Endodermal cell (in vitro differentiated cells): ENCODE measurements around the gene SFMBT2. TPM values are rescaled to one million over a fixed set of nuclear protein-coding genes. Genes with fewer than 3 reads are reported as not detected.

Experiments used
- DNase-seq: peaks from one replicate; pipeline ENCODE4 v3.0.0-alpha.2; 2017
- H3K27ac ChIP-seq: 2 replicates; pipeline ENCODE4 v1.5.1; 2013; ENCODE audit warnings: mild to moderate bottlenecking, low read depth, low read length, moderate library complexity
- H3K27me3 ChIP-seq: 2 replicates; pipeline ENCODE4 v1.6.1; 2013; ENCODE audit warnings: mild to moderate bottlenecking, low read length, moderate library complexity; ENCODE audit not compliant: insufficient read depth, control insufficient read depth, poor library complexity, severe bottlenecking
- H3K36me3 ChIP-seq: 2 replicates; pipeline ENCODE4 v1.7.0; 2013; ENCODE audit warnings: mild to moderate bottlenecking, low read length, moderate library complexity; ENCODE audit not compliant: control insufficient read depth, insufficient read depth
- H3K4me1 ChIP-seq: one replicate; pipeline ENCODE4 v1.7.0; 2013; ENCODE audit warnings: low read length; ENCODE audit not compliant: control insufficient read depth, insufficient read depth
- H3K4me3 ChIP-seq: 2 replicates; pipeline ENCODE4 v1.5.1; 2013; ENCODE audit warnings: mild to moderate bottlenecking, low read length, moderate library complexity
- H3K9ac ChIP-seq: 2 replicates; pipeline ENCODE4 v1.6.1; 2013; ENCODE audit warnings: mild to moderate bottlenecking, low read length, moderate library complexity; ENCODE audit not compliant: poor library complexity, severe bottlenecking; ENCODE audit errors: extremely low read depth
- H3K9me3 ChIP-seq: 2 replicates; pipeline ENCODE4 v1.6.1; 2013; ENCODE audit warnings: mild to moderate bottlenecking, low read length, moderate library complexity; ENCODE audit not compliant: control insufficient read depth
- H3K27ac Mint-ChIP-seq: 2 replicates; pipeline ENCODE4 v1.8.0; 2020; ENCODE audit warnings: mixed read lengths
- H3K27me3 Mint-ChIP-seq: 2 replicates; pipeline ENCODE4 v1.8.0; 2021; ENCODE audit warnings: mild to moderate bottlenecking, mixed read lengths; ENCODE audit not compliant: insufficient read depth
- H3K36me3 Mint-ChIP-seq: 2 replicates; pipeline ENCODE4 v1.8.0; 2020; ENCODE audit warnings: low read depth, mixed read lengths
- H3K4me1 Mint-ChIP-seq: 2 replicates; pipeline ENCODE4 v1.8.0; 2020; ENCODE audit warnings: mixed read lengths
- H3K4me3 Mint-ChIP-seq: 2 replicates; pipeline ENCODE4 v1.8.0; 2020; ENCODE audit warnings: mild to moderate bottlenecking, moderate library complexity, mixed read lengths
- H3K9me3 Mint-ChIP-seq: 2 replicates; pipeline ENCODE4 v1.8.0; 2020; ENCODE audit warnings: mild to moderate bottlenecking, mixed read lengths
- CTCF ChIP-seq: fragments of 200-600 bp; sonication (generic); conservative IDR thresholded peaks from 2 replicates; pipeline ENCODE4 v1.5.0; 2021; ENCODE audit warnings: antibody characterized with exemption, mild to moderate bottlenecking
- WGBS, 2 experiments: methylation state at CpG; one replicate each; pipeline versions ENCODE4 v1.1.5 to v1.1.7; 2013; ENCODE audit warnings: missing lambda C conversion rate in 2 of 2, mixed read lengths in 1 of 2; ENCODE audit not compliant: insufficient coverage in 1 of 2, insufficient read length in 1 of 2; 5-methylcytosine and 5-hydroxymethylcytosine counted together
- total RNA-seq, 2 donors: library from RNA; stranded (reverse); fragmentation: NEBNext Ultra II Directional in 1 of 2; extraction: Animal tissue kit (Norgen Biotek cat#: 25700) in 1 of 2; gene quantifications; 2 replicates in 1 of 2; 3 replicates in 1 of 2; pipeline ENCODE4 v1.2.1, GENCODE V29; 2021

The SFMBT2 gene
- total RNA-seq, 2 donors from 2014 or later = 3.9 to 5.3 TPM

GRCh38 chr10:7306147-7306546 is 104.7 kb downstream of the SFMBT2 start:
- Mint-ChIP-seq H3K27ac (no peak overlapping the region), H3K9me3 (peaks cover 2% of the 10 kb centered on the region), H3K4me3 (no peak overlapping the region), H3K4me1 (peaks cover 2% of the 10 kb centered on the region), H3K27me3 (no peaks in the 10 kb centered on the region), H3K36me3 (no peaks in the 10 kb centered on the region)
- DNase-seq = no peak
- no peak overlapping the region for H3K27ac ChIP-seq
- H3K27me3 ChIP-seq = no peaks in the 10 kb centered on the region
- no peaks in the 10 kb centered on the region for H3K36me3 ChIP-seq
- no peak overlapping the region for H3K4me3 ChIP-seq
- no peaks in the 10 kb centered on the region for H3K9me3 ChIP-seq
- H3K4me1 ChIP-seq = no peaks in the 10 kb centered on the region
- 92 to 100% methylated on average over 4 to 8 of the region's 9 CpGs for WGBS, 2 experiments
- no peak for TF ChIP-seq CTCF
- no peak overlapping the region for H3K9ac ChIP-seq

DNA sequence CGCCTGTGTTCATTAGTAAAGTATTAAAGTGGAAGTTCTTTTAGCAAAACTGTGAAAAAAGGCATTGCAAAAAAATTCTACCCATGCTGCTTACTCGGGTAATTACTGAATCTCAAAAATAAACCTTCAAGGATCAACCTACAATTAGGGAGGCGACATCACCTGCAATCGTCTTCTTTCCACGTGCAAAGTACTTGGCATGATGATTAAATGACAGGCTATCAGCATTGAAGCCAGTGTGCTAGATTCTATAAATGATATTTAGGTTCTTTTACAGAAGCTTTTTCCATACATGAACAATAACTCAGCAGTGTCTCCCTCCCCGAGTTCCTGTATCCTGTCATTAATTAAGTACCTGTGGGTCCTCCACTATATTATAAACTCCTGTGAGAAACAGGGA is 105.8 kb downstream of the SFMBT2 start:
- WGBS, 2 experiments = 93% methylated on average over 3 to 5 of the region's 6 CpGs

GRCh38 chr10:7304110-7304509 is 106.7 kb downstream of the SFMBT2 start:
- WGBS, 2 experiments = 94 to 100% methylated on average over 3 to 4 of the region's 4 CpGs
- H3K9me3 Mint-ChIP-seq = peaks cover 2% of the 10 kb centered on the region
- no peak overlapping the region for H3K9ac ChIP-seq
- H3K27ac Mint-ChIP-seq = no peak overlapping the region
- H3K27me3 Mint-ChIP-seq = no peaks in the 10 kb centered on the region
- no peak overlapping the region for H3K4me3 ChIP-seq
- TF ChIP-seq CTCF = no peak
- H3K4me3 Mint-ChIP-seq = no peak overlapping the region
- no peak overlapping the region for H3K27ac ChIP-seq
- no peaks in the 10 kb centered on the region for H3K4me1 ChIP-seq
- no peaks in the 10 kb centered on the region for H3K36me3 Mint-ChIP-seq
- no peak for DNase-seq
- H3K27me3 ChIP-seq = no peaks in the 10 kb centered on the region
- no peaks in the 10 kb centered on the region for H3K36me3 ChIP-seq
- H3K4me1 Mint-ChIP-seq = peaks cover 2% of the 10 kb centered on the region
- H3K9me3 ChIP-seq = no peaks in the 10 kb centered on the region

More for the DNA sequence above, 105.8 kb downstream of the SFMBT2 start:
- Histone ChIP-seq H3K27ac (no peak overlapping the region), H3K36me3 (no peaks in the 10 kb centered on the region), H3K27me3 (no peaks in the 10 kb centered on the region), H3K4me3 (no peak overlapping the region), H3K9ac (no peak overlapping the region), H3K9me3 (no peaks in the 10 kb centered on the region), H3K4me1 (no peaks in the 10 kb centered on the region)
- Mint-ChIP-seq H3K27me3 (no peaks in the 10 kb centered on the region), H3K36me3 (no peaks in the 10 kb centered on the region), H3K4me3 (no peak overlapping the region), H3K4me1 (peaks cover 2% of the 10 kb centered on the region), H3K27ac (no peak overlapping the region), H3K9me3 (peaks cover 2% of the 10 kb centered on the region)
- no peak for TF ChIP-seq CTCF
- no peak for DNase-seq
